Fibroblast of lung (primary cell): Measurements from ENCODE around the gene NMRK1. TPM values are rescaled to one million over a fixed set of nuclear protein-coding genes. Genes with fewer than 3 reads are reported as not detected.

ENCODE experiments used
- DNase-seq, 2 donors: peaks; one replicate each; pipeline versions ENCODE4 v3.0.0 to v3.0.0-alpha.2; 2010; ENCODE audit warnings: low read depth in 2 of 2
- H2AFZ ChIP-seq: 2 replicates; pipeline ENCODE4 v1.5.1; 2012; ENCODE audit warnings: low read length, control low read depth, inconsistent platforms
- H3K27ac ChIP-seq: 2 replicates; pipeline ENCODE4 v1.5.1; 2011; ENCODE audit warnings: low read length, control low read depth; ENCODE audit not compliant: insufficient read depth
- H3K27me3 ChIP-seq: 2 replicates; pipeline ENCODE4 v1.5.1; 2011; ENCODE audit warnings: mild to moderate bottlenecking, low read length; ENCODE audit not compliant: control insufficient read depth, insufficient read depth
- H3K36me3 ChIP-seq: 2 replicates; pipeline ENCODE4 v1.5.1; 2011; ENCODE audit warnings: low read length; ENCODE audit not compliant: control insufficient read depth, insufficient read depth
- H3K4me1 ChIP-seq: 2 replicates; pipeline ENCODE4 v1.5.1; 2011; ENCODE audit warnings: low read length; ENCODE audit not compliant: control insufficient read depth, insufficient read depth; ENCODE audit errors: extremely low read depth
- H3K4me2 ChIP-seq: 2 replicates; pipeline ENCODE4 v1.5.1; 2011; ENCODE audit warnings: low read length, control low read depth; ENCODE audit not compliant: insufficient read depth; ENCODE audit errors: extremely low read depth
- H3K4me3 ChIP-seq, 4 experiments: fragments of 200-600 bp in 1 of 4; sonication (generic) in 1 of 4; replicated peaks in 1 of 4; 2 replicates each; pipeline ENCODE4 v1.5.1; 2011 to 2016; ENCODE audit warnings: low read length in 4 of 4, low read depth in 3 of 4, mild to moderate bottlenecking in 3 of 4, control low read depth in 2 of 4, inconsistent platforms in 1 of 4, mixed read lengths in 1 of 4; ENCODE audit not compliant: insufficient read depth in 1 of 4; ENCODE audit errors: control extremely low read depth in 1 of 4
- H3K79me2 ChIP-seq: 2 replicates; pipeline ENCODE4 v1.5.1; 2012; ENCODE audit warnings: mild to moderate bottlenecking, low read length, inconsistent platforms; ENCODE audit not compliant: control insufficient read depth, insufficient read depth
- H3K9ac ChIP-seq: 2 replicates; pipeline ENCODE4 v1.5.1; 2011; ENCODE audit warnings: mild to moderate bottlenecking, low read length, control low read depth; ENCODE audit not compliant: insufficient read depth
- H3K9me3 ChIP-seq: 2 replicates; pipeline ENCODE4 v1.5.1; 2012; ENCODE audit warnings: low read depth, low read length; ENCODE audit not compliant: control insufficient read depth, insufficient read depth
- H4K20me1 ChIP-seq: 2 replicates; pipeline ENCODE4 v1.5.1; 2011; ENCODE audit warnings: low read length; ENCODE audit not compliant: control insufficient read depth, insufficient read depth; ENCODE audit errors: extremely low read depth
- CTCF ChIP-seq, 2 donors: IDR thresholded peaks in 1 of 2; conservative IDR thresholded peaks in 1 of 2; 1 replicate in 1 of 2; 2 replicates in 1 of 2; pipeline ENCODE4 v1.5.1; 2011 to 2012; ENCODE audit warnings: low read length in 2 of 2, control low read depth in 1 of 2, inconsistent platforms in 1 of 2, low read depth in 1 of 2, mild to moderate bottlenecking in 1 of 2
- EZH2 ChIP-seq: IDR thresholded peaks from 2 replicates; pipeline ENCODE4 v1.5.1; 2012; ENCODE audit warnings: low read length, control low read depth, mild to moderate bottlenecking; ENCODE audit errors: missing control alignments
- polyA plus RNA-seq, 2 donors: library from polyadenylated mRNA; depleted of rRNA in 1 of 2; stranded (reverse) in 1 of 2; unstranded in 1 of 2; fragments of >200 nt; gene quantifications; 2 replicates each; pipeline ENCODE4 v1.2.1, GENCODE V29; 2011 to 2012; ENCODE audit warnings: missing spikeins in 1 of 2
- total RNA-seq: library from RNA; depleted of rRNA; stranded (reverse); fragments of >200 nt; gene quantifications from 2 replicates; pipeline ENCODE4 v1.2.1, GENCODE V29; 2014

Gene NMRK1
- total and polyA plus RNA-seq, 2 donors (not counting 1 experiment from before 2014, with no cell fraction given): 19.4 to 33.9 TPM

GRCh38 chr9:75116306-75116705, 28.4 kb upstream of the NMRK1 start:
- Histone ChIP-seq H3K9ac (no peak overlapping the region), H3K27me3 (no peaks in the 10 kb centered on the region), H4K20me1 (no peaks in the 10 kb centered on the region), H3K79me2 (peaks cover 7% of the 10 kb centered on the region), H2AFZ (no peak overlapping the region), H3K4me1 (no peaks in the 10 kb centered on the region), H3K27ac (no peak overlapping the region), H3K4me3 (no peak overlapping the region), H3K36me3 (no peaks in the 10 kb centered on the region), H3K9me3 (no peaks in the 10 kb centered on the region), H3K4me2 (no peak overlapping the region)
- TF ChIP-seq EZH2: no peak
- TF ChIP-seq CTCF (conservative IDR thresholded peaks at IDR 0.05 in 1 of 2, IDR thresholded peaks at IDR 0.05 in 1 of 2; ENCODE audit: low read depth in 1 of 2, low read length in 2 of 2): no peak
- no peak for DNase-seq

DNA sequence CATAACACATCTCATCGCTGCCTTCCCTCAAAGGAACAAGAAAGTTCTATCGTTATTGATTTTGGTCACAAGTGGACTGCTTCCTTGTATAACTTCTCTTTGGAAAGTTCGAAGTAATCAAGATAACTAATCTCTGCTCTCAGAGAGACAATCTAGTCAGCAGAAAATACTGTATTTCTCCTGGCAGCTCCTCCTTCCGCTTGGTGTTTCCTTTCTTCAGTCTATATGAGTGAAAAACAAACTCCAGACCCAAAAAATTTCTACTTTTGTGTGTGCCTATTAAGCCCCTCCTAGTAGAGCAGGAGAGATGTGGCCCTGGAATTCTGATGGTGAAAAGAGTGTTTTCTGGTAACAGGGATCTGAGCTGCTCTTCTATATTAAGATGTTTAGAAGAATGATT, 24.8 kb upstream of the NMRK1 start:
- H3K4me2 ChIP-seq: no peak overlapping the region
- no peaks in the 10 kb centered on the region for H3K27me3 ChIP-seq
- no peak overlapping the region for H3K9ac ChIP-seq
- peaks cover 14% of the 10 kb centered on the region for H3K79me2 ChIP-seq
- no peak overlapping the region for H3K4me3 ChIP-seq
- H4K20me1 ChIP-seq: no peaks in the 10 kb centered on the region
- H3K9me3 ChIP-seq: no peaks in the 10 kb centered on the region
- H2AFZ ChIP-seq: no peak overlapping the region
- DNase-seq: no peak
- TF ChIP-seq CTCF (conservative IDR thresholded peaks at IDR 0.05 in 1 of 2, IDR thresholded peaks at IDR 0.05 in 1 of 2; ENCODE audit: low read depth in 1 of 2, low read length in 2 of 2): no peak
- no peak for TF ChIP-seq EZH2
- no peak overlapping the region for H3K27ac ChIP-seq
- H3K4me1 ChIP-seq: peaks cover 4% of the 10 kb centered on the region
- H3K36me3 ChIP-seq: no peaks in the 10 kb centered on the region

DNA sequence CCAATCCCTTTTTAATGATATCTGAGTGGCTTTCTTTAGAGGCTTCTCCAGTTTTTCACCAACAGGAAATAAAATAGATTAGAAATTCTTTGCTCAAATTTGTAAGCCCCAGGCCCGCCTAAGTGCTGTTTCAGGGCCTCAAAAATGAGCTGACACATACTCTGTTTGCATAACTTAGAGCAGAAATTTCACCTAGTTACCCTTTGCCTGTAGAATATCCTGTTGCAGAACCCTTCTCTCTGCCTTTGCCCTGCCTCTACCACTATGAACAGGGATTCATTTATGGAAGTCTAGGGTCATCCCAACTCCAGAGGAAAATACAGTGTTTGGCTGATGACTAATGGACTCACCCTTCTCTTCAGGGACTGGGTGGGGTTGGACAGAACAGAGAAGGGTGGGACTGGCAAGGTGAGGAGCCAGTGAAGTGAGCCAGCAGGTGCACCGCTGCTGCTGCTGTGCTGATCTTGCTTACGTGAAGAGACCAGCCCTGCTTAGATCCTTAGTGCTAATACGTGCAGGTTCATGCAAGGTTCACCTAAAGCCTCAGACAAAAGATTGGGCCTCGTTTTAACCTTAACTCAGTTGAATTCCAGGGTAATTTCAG, 23.2 kb upstream of the NMRK1 start:
- H3K4me1 ChIP-seq: peaks cover 9% of the 10 kb centered on the region
- no peaks in the 10 kb centered on the region for H3K27me3 ChIP-seq
- no peaks in the 10 kb centered on the region for H4K20me1 ChIP-seq
- no peak for DNase-seq
- H3K9me3 ChIP-seq: no peaks in the 10 kb centered on the region
- H3K4me3 ChIP-seq: no peak overlapping the region
- no peak overlapping the region for H2AFZ ChIP-seq
- no peak overlapping the region for H3K27ac ChIP-seq
- no peaks in the 10 kb centered on the region for H3K36me3 ChIP-seq
- TF ChIP-seq EZH2: no peak
- no peak for TF ChIP-seq CTCF (conservative IDR thresholded peaks at IDR 0.05 in 1 of 2, IDR thresholded peaks at IDR 0.05 in 1 of 2; ENCODE audit: low read depth in 1 of 2, low read length in 2 of 2)
- H3K79me2 ChIP-seq: peaks cover 15% of the 10 kb centered on the region
- no peak overlapping the region for H3K4me2 ChIP-seq
- H3K9ac ChIP-seq: no peak overlapping the region
